Esophagus squamous epithelium (tissue), 5 donors: ENCODE data around the gene RBM10. TPM values are rescaled to one million over a fixed set of nuclear protein-coding genes. Genes with fewer than 3 reads are reported as not detected.

Experiments used
- DNase-seq: peaks from one replicate; lab custom pipeline; 2025; lab: John Stamatoyannopoulos, UW
- H3K27ac ChIP-seq, 4 donors: fragments of 200-600 bp; sonication (generic); one replicate each; pipeline ENCODE4 v1.5.1; 2016 to 2019; ENCODE audit warnings: mild to moderate bottlenecking in 1 of 4
- H3K27me3 ChIP-seq, 4 donors: fragments of 200-600 bp; sonication (generic); 1 replicate in 3 of 4; 2 replicates in 1 of 4; pipeline versions ENCODE4 v1.5.1 to v1.6.0; 2017 to 2021; ENCODE audit warnings: antibody characterized with exemption in 1 of 4
- H3K36me3 ChIP-seq, 3 donors: fragments of 200-600 bp; sonication (generic); one replicate each; pipeline ENCODE4 v1.5.1; 2016 to 2019
- H3K4me1 ChIP-seq, 3 donors: fragments of 200-600 bp; sonication (generic); one replicate each; pipeline ENCODE4 v1.5.1; 2017 to 2019
- H3K4me3 ChIP-seq, 4 donors: fragments of 200-600 bp; sonication (generic); 1 replicate in 3 of 4; 2 replicates in 1 of 4; pipeline ENCODE4 v1.5.1; 2016 to 2019; ENCODE audit warnings: mild to moderate bottlenecking in 2 of 4, moderate library complexity in 1 of 4
- H3K9me3 ChIP-seq, 3 donors: fragments of 200-600 bp; sonication (generic); one replicate each; pipeline ENCODE4 v1.5.1; 2016 to 2019
- CTCF ChIP-seq, 6 experiments: fragments of 450-650 bp in 4 of 6; fragments of 200-600 bp in 2 of 6; sonication (generic) in 2 of 6; IDR thresholded peaks; one replicate each; pipeline ENCODE4 v1.5.1; 2016 to 2019; ENCODE audit warnings: antibody characterized with exemption in 6 of 6, mild to moderate bottlenecking in 4 of 6, moderate library complexity in 4 of 6
- POLR2A ChIP-seq, 4 donors: fragments of 450-650 bp; IDR thresholded peaks; one replicate each; pipeline ENCODE4 v1.6.1; 2017; ENCODE audit warnings: antibody characterized with exemption in 4 of 4, mild to moderate bottlenecking in 4 of 4, moderate library complexity in 3 of 4
- WGBS, 2 donors: methylation state at CpG; one replicate each; pipeline ENCODE4 v1.1.5; 2018; 5-methylcytosine and 5-hydroxymethylcytosine counted together
- intact Hi-C: fragments of 100-400 bp; cut with DNase I; formaldehyde crosslinking; loops from one replicate; pipeline ENCODE4 v1.15.0; 2022
- total RNA-seq, 4 donors: library from RNA; depleted of rRNA; stranded (reverse); fragments of >200 nt; gene quantifications; one replicate each; pipeline ENCODE4 v1.1.0, GENCODE V29; 2016
- donor health status: DM: yes; HTN: yes; CAD: no.

Gene RBM10
- total RNA-seq, 4 donors from 2014 or later, result 28.1 to 35.6 (median 28.6) TPM

- WGBS, 2 donors, result 87 to 97% methylated on average over 4 to 5 of the region's 5 CpGs
- TF ChIP-seq CTCF (IDR thresholded peaks at IDR 0.05), result no peak
- TF ChIP-seq POLR2A (IDR thresholded peaks at IDR 0.05), result no peak
- Histone ChIP-seq H3K4me3 (no peak overlapping the region), H3K27ac (no peak overlapping the region), H3K4me1 (no peaks in the 10 kb centered on the region), H3K36me3 (peaks cover 0 to 26% (median 8%) of the 10 kb centered on the region in 3 donors), H3K27me3 (peaks cover 0 to 3% (median 0%) of the 10 kb centered on the region in 4 donors), H3K9me3 (no peaks in the 10 kb centered on the region)
- DNase-seq, result no peak
- intact Hi-C loops, result no loop called here
These were observed 21.1 kb downstream of the RBM10 start for GRCh38 chrX:47166126-47166525.

GRCh38 chrX:47168495-47169073 is 23.6 kb downstream of the RBM10 start:
- Histone ChIP-seq H3K27ac (no peak overlapping the region), H3K27me3 (peaks cover 0 to 3% (median 0%) of the 10 kb centered on the region in 4 donors), H3K9me3 (no peaks in the 10 kb centered on the region), H3K4me3 (no peak overlapping the region), H3K36me3 (peaks cover 0 to 46% (median 8%) of the 10 kb centered on the region in 3 donors), H3K4me1 (no peaks in the 10 kb centered on the region)
- intact Hi-C loops, result no loop called here
- WGBS, 2 donors, result 77 to 80% methylated on average over 3 to 6 of the region's 6 CpGs
- no peak for DNase-seq
- TF ChIP-seq POLR2A (IDR thresholded peaks at IDR 0.05) (no peak), CTCF (IDR thresholded peaks at IDR 0.05) (no peak)

- DNase-seq, result no peak
These were observed 24.3 kb downstream of the RBM10 start for GRCh38 chrX:47169273-47169672.

GRCh38 chrX:47169726-47170515 is 24.9 kb downstream of the RBM10 start:
- DNase-seq, result no peak
- H3K27me3 ChIP-seq, result peaks cover 0 to 3% (median 0%) of the 10 kb centered on the region in 4 donors
- WGBS, 2 donors, result 80% methylated on average over 1 of the region's 13 CpGs; no CpG with 5 or more reads in 1 of the 2 donors
- no peak overlapping the region for H3K4me3 ChIP-seq
- TF ChIP-seq CTCF (IDR thresholded peaks at IDR 0.05) (no peak), POLR2A (IDR thresholded peaks at IDR 0.05) (no peak)
- H3K9me3 ChIP-seq, result no peaks in the 10 kb centered on the region
- H3K36me3 ChIP-seq, result peaks cover 0 to 59% (median 9%) of the 10 kb centered on the region in 3 donors
- H3K27ac ChIP-seq, result no peak overlapping the region
- no peaks in the 10 kb centered on the region for H3K4me1 ChIP-seq
- intact Hi-C loops, result no loop called here

More at GRCh38 chrX:47169273-47169672, 24.3 kb downstream of the RBM10 start:
- intact Hi-C loops, result no loop called here
- Histone ChIP-seq H3K9me3 (no peaks in the 10 kb centered on the region), H3K27ac (no peak overlapping the region), H3K27me3 (peaks cover 0 to 3% (median 0%) of the 10 kb centered on the region in 4 donors), H3K36me3 (peaks cover 0 to 52% (median 8%) of the 10 kb centered on the region in 3 donors), H3K4me1 (no peaks in the 10 kb centered on the region), H3K4me3 (no peak overlapping the region)
- TF ChIP-seq CTCF (IDR thresholded peaks at IDR 0.05), result no peak
- TF ChIP-seq POLR2A (IDR thresholded peaks at IDR 0.05), result no peak
- WGBS, 2 donors, result 93 to 97% methylated on average over 3 to 6 of the region's 19 CpGs
